Astrocyte (in vitro differentiated cells and primary cell): Measurements from ENCODE around the gene SLC19A1. TPM values are rescaled to one million over a fixed set of nuclear protein-coding genes. Genes with fewer than 3 reads are reported as not detected.

Experiments used
- DNase-seq: peaks from one replicate; pipeline ENCODE4 v3.0.0-alpha.2; 2010; ENCODE audit warnings: low read depth
- FAIRE-seq: peaks from 2 replicates; lab custom pipeline; 2011; peaks lifted over from hg19 to GRCh38; lab: Jason Lieb, UNC
- H2AFZ ChIP-seq: 2 replicates; pipeline ENCODE4 v1.6.0; 2012; ENCODE audit warnings: low read depth, low read length, inconsistent platforms
- H3K27ac ChIP-seq: 2 replicates; pipeline ENCODE4 v1.5.1; 2011; ENCODE audit warnings: low read depth, low read length, inconsistent platforms
- H3K27me3 ChIP-seq: 2 replicates; pipeline ENCODE4 v1.6.0; 2011; ENCODE audit warnings: low read length, inconsistent platforms; ENCODE audit not compliant: insufficient read depth
- H3K36me3 ChIP-seq: 2 replicates; pipeline ENCODE4 v1.5.1; 2011; ENCODE audit warnings: low read length, inconsistent platforms; ENCODE audit not compliant: insufficient read depth
- H3K4me1 ChIP-seq: 2 replicates; pipeline ENCODE4 v1.5.1; 2011; ENCODE audit warnings: low read length, inconsistent platforms; ENCODE audit not compliant: insufficient read depth
- H3K4me2 ChIP-seq: 2 replicates; pipeline ENCODE4 v1.6.0; 2012; ENCODE audit warnings: low read length, inconsistent platforms
- H3K4me3 ChIP-seq: 2 replicates; pipeline ENCODE4 v1.5.1; 2011; ENCODE audit warnings: low read depth, mild to moderate bottlenecking, low read length, inconsistent platforms; ENCODE audit not compliant: insufficient read depth
- H3K79me2 ChIP-seq: 2 replicates; pipeline ENCODE4 v1.6.0; 2012; ENCODE audit warnings: mild to moderate bottlenecking, low read length, inconsistent platforms; ENCODE audit not compliant: insufficient read depth
- H3K9ac ChIP-seq: 2 replicates; pipeline ENCODE4 v1.6.0; 2012; ENCODE audit warnings: mild to moderate bottlenecking, low read length, inconsistent platforms
- H3K9me3 ChIP-seq: 2 replicates; pipeline ENCODE4 v1.5.1; 2012; ENCODE audit warnings: low read depth, mild to moderate bottlenecking, low read length, inconsistent platforms; ENCODE audit not compliant: insufficient read depth
- H4K20me1 ChIP-seq: 2 replicates; pipeline ENCODE4 v1.6.0; 2012; ENCODE audit warnings: low read length, inconsistent platforms; ENCODE audit not compliant: insufficient read depth
- H3K27ac Mint-ChIP-seq: one replicate; pipeline ENCODE4 v1.8.0; 2021; ENCODE audit warnings: mild to moderate bottlenecking, mixed read lengths; ENCODE audit not compliant: unreplicated experiment
- H3K27me3 Mint-ChIP-seq: one replicate; pipeline ENCODE4 v1.8.0; 2021; ENCODE audit warnings: low read depth, mixed read lengths; ENCODE audit not compliant: unreplicated experiment
- H3K36me3 Mint-ChIP-seq: one replicate; pipeline ENCODE4 v1.8.0; 2021; ENCODE audit warnings: low read depth, mixed read lengths; ENCODE audit not compliant: unreplicated experiment
- H3K4me1 Mint-ChIP-seq: one replicate; pipeline ENCODE4 v1.8.0; 2021; ENCODE audit warnings: low read depth, mixed read lengths; ENCODE audit not compliant: unreplicated experiment
- H3K4me3 Mint-ChIP-seq: one replicate; pipeline ENCODE4 v1.8.0; 2021; ENCODE audit warnings: mild to moderate bottlenecking, moderate library complexity, mixed read lengths; ENCODE audit not compliant: unreplicated experiment
- H3K9me3 Mint-ChIP-seq: one replicate; pipeline ENCODE4 v1.8.0; 2021; ENCODE audit warnings: mild to moderate bottlenecking, mixed read lengths; ENCODE audit not compliant: unreplicated experiment
- EZH2 ChIP-seq: IDR thresholded peaks from 2 replicates; pipeline ENCODE4 v1.6.1; 2012; ENCODE audit warnings: mild to moderate bottlenecking, low read length, inconsistent platforms; ENCODE audit not compliant: insufficient read depth
- total RNA-seq: library from RNA; stranded (reverse); gene quantifications from 2 replicates; pipeline ENCODE4 v1.2.1, GENCODE V29; 2021
- TF ChIP-seq, protein P1 (sequence below): IDR thresholded peaks from 2 replicates; pipeline ENCODE4 v1.5.1; 2011; ENCODE audit warnings: low read depth, mild to moderate bottlenecking, inconsistent platforms, low read length, moderate library complexity; ENCODE audit not compliant: insufficient read depth

Gene SLC19A1
- total RNA-seq, 1 donor from 2014 or later = 11.7 TPM

DNA sequence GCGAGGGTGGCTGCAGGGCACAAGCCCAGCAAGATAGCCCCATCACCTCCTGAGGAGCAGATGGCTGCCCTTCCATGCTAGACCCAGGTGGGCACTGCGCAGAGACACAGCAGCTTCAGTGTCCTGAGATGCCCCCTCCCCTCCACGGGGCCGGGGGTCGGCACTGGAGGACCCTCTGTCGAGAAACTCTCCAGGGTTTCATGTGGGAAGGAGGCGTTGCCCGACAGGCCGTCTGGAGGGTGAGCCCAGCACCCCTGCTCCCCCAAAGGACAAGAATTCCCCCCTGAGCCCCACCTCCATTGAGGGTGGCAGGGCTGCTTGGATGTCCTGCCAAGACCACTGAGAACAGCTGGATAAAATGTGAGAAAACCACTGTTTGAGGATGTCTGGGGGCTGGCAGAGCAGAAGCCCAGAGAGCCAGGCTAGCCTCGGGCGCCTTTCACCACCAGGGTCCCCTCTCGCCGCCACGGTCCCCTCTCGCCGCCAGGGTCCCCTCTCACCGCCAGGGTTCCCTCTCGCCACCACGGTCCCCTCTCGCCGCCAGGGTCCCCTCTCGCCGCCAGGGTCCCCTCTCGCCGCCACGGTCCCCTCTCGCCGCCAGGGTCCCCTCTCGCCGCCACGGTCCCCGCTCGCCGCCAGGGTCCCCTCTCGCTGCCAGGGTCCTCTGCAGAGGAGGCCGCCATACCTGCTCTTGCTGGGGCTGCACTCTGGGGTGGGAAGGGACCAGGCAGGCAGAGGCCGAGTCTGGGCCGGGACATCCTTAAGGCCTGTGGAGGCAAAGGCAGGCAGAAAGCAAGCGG, 44.2 kb downstream of the SLC19A1 start:
- Histone ChIP-seq H3K4me2 (no peak overlapping the region), H3K9me3 (no peaks in the 10 kb centered on the region), H2AFZ (no peak overlapping the region), H3K79me2 (no peaks in the 10 kb centered on the region), H3K4me1 (no peaks in the 10 kb centered on the region), H3K27ac (no peak overlapping the region), H3K27me3 (no peaks in the 10 kb centered on the region), H4K20me1 (peaks cover 3% of the 10 kb centered on the region), H3K36me3 (peaks cover 5% of the 10 kb centered on the region), H3K9ac (no peak overlapping the region), H3K4me3 (no peak overlapping the region)
- Mint-ChIP-seq H3K27ac (peak overlapping the region; percentile 55), H3K4me1 (no peaks in the 10 kb centered on the region), H3K36me3 (peaks cover 15% of the 10 kb centered on the region), H3K27me3 (no peaks in the 10 kb centered on the region), H3K9me3 (no peaks in the 10 kb centered on the region), H3K4me3 (no peak overlapping the region)
- TF ChIP-seq, protein P1, sequence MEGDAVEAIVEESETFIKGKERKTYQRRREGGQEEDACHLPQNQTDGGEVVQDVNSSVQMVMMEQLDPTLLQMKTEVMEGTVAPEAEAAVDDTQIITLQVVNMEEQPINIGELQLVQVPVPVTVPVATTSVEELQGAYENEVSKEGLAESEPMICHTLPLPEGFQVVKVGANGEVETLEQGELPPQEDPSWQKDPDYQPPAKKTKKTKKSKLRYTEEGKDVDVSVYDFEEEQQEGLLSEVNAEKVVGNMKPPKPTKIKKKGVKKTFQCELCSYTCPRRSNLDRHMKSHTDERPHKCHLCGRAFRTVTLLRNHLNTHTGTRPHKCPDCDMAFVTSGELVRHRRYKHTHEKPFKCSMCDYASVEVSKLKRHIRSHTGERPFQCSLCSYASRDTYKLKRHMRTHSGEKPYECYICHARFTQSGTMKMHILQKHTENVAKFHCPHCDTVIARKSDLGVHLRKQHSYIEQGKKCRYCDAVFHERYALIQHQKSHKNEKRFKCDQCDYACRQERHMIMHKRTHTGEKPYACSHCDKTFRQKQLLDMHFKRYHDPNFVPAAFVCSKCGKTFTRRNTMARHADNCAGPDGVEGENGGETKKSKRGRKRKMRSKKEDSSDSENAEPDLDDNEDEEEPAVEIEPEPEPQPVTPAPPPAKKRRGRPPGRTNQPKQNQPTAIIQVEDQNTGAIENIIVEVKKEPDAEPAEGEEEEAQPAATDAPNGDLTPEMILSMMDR = no peak
- TF ChIP-seq EZH2 = no peak
- FAIRE-seq = no peak
- no peak for DNase-seq

DNA sequence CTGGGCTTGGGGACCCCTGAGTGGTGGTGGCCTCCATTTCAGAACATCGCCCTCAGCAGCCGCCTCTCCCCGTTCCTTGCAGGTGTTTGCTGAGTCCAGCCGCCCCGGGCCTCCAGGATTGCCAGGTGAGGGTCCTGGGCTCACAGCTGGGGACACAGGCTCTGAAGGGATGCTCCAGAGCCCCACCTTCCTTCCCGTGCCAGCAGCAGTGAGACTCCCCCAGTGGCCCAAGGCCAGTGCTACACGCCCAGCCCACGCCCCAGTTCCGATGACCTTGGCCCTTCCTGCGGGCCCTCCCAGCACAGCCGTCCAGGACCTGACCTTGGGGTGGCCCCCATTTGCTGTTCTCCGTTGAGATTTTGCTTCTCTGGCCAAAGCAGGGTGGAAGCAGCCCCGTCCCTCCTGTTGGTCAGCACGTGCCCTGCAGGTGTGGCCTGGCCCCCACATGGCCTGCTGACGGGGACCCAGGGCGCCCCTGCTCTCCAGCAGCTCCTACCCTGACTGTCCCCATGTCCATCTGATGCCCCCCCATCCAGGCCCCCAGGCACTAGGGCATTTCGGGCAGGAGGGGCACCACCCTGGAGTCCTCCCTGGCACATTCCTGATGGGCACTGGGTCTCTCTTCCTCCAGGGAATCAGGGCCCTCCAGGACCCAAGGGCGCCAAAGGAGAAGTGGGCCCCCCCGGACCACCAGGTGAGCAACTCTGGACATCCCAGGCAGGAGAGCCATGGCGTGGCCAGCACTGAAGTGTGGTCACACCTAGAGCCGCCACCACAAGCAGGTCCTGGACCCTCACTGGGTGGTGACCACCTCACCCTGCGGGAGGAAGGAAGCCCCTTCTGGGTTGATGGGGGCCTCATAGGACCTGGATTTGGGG, 45.0 kb downstream of the SLC19A1 start:
- DNase-seq (no peak), FAIRE-seq (no peak)
- Histone ChIP-seq H3K4me3 (no peak overlapping the region), H4K20me1 (peaks cover 3% of the 10 kb centered on the region), H3K9ac (no peak overlapping the region), H3K4me2 (no peak overlapping the region), H3K9me3 (no peaks in the 10 kb centered on the region), H3K27me3 (no peaks in the 10 kb centered on the region), H3K36me3 (peaks cover 5% of the 10 kb centered on the region), H2AFZ (no peak overlapping the region), H3K27ac (no peak overlapping the region), H3K79me2 (no peaks in the 10 kb centered on the region), H3K4me1 (no peaks in the 10 kb centered on the region)
- H3K27me3 Mint-ChIP-seq = no peaks in the 10 kb centered on the region
- no peak overlapping the region for H3K27ac Mint-ChIP-seq
- no peaks in the 10 kb centered on the region for H3K4me1 Mint-ChIP-seq
- TF ChIP-seq EZH2 = no peak
- TF ChIP-seq, protein P1 = no peak
- H3K4me3 Mint-ChIP-seq = no peak overlapping the region
- no peaks in the 10 kb centered on the region for H3K9me3 Mint-ChIP-seq
- H3K36me3 Mint-ChIP-seq = peaks cover 13% of the 10 kb centered on the region
